Fibroblast of peridontal ligament (primary cell): ENCODE measurements around the gene RGS3.

Experiments used
- DNase-seq: peaks from one replicate; pipeline ENCODE4 v3.0.0-alpha.2; 2010; ENCODE audit errors: extremely low read depth

RGS3 gene

DNA sequence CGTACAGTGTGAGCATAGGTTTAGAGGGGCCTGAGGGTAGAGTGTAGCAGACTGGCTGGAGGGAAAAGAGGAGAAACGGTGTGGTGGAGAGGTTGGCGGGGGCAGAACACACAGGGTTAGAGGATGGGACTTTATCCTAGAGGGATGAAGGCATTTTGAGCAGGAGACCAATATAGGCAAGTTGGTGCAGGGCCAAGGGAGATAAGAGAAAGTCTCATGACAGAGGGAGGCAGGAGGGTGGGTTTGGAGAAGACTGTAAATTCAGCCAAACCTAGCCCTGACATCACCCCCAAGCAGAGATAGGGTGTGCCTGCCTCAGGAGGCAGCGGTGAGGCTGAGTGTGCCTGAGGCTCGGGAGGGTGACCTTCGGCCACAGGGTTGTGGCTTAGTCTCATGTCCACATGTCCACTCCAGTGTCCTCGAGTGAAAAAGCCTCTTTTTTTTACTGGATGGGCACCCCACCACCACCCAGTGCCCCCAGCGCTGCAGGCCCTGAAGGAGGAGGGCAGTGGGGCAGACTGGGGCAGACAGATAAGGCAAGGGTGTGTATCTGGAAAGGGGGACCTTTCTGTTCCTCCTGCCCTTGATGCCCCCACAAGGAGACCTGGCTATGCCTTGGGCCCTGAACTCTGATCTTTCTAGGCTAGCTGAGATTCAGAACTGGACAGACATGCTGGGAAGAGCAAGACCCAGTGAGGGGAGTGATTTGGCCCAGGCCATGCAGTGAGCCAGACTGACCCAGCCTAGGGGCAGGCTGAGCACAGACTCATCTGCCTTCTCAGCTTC lies 108.7 kb downstream of the RGS3 start:
- DNase-seq = no peak

DNA sequence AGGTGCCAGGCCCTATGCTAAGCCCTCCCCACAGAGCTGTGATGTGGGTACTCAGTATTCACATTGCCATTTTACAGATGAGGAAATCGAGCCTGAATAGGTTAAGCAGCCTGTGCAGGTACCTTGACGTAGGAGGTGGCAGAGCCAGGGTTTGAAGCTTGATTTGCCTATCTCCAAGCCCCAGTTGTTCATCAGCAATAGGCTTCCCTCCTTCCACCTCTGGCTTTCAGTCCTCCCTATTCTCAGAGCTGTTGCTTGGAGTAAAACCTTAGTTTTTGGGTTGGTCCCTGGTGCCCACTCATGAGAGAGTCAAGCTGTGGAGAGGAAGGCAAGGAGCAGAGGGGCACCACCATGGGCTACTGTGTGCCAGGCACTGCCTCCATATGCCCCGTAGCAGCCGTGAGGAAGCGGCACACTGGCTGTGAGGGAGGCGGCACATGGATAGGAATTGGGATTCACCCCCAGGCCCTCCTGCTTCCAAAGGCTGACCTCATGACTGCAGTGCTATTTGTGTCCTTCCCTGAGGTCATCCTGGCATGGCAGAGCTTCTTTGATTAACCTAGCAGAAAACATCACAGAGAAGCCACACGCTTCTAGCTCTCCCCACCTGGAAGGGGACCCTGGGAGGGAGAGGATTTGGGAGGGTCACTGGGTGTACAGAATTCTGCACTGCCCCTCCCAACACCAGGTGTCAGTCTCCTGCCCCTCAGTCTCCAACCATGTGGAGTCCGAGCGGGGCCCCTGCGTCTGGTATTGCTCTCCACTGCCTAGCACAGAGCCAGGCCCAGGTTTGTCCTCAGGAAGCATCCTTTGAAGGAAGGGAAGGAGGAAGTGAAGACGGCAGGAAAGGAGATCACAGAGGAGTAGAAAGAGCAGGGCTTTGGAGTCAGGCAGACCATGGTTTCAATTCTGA lies 109.8 kb downstream of the RGS3 start:
- DNase-seq = no peak

GRCh38 chr9:113573959-113574352 lies 110.4 kb downstream of the RGS3 start:
- DNase-seq = no peak

DNA sequence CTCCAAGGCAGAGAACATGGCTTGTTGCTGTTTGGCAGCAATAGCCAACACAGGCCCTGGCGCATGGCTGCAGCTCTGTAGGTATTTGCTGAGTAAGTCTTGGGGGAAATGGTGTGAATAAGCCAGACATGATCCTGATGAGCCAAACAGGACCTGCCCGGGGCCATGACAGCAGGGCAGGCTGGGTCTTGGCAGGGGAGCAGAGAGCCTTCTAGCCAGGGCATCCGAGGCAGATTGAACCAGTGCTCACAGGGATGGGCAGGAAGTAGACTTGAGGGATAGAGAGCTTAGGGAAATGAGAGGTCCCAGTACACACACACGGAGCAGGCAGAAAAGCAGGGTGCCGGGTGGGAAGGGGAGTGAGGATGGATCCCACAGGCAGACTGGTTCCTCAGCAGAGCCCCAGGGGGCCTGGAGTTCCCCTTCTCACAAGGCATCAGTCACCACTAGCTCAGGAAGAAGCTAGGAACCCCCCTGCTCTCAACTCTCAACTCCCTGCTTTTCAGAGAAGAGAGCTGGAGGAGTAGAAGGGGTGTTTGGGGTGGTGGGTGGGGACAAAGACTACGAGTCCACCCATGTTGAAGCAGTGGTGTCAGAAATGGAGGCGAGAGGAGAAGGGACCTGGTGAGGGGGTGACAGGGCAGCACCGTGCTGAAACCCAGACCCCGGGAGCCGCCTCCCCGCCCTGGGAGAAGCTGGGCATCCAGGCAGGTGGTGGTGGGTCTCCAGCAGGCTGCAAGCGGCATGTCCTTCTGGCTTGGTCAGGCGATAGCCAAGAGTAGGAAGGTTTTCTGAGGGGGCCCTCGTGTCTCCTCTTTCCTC lies 111.1 kb downstream of the RGS3 start:
- DNase-seq = no peak

- peak; percentile 65 for DNase-seq
Measured at GRCh38 chr9:113577525-113578261, 114.2 kb downstream of the RGS3 start.

DNA sequence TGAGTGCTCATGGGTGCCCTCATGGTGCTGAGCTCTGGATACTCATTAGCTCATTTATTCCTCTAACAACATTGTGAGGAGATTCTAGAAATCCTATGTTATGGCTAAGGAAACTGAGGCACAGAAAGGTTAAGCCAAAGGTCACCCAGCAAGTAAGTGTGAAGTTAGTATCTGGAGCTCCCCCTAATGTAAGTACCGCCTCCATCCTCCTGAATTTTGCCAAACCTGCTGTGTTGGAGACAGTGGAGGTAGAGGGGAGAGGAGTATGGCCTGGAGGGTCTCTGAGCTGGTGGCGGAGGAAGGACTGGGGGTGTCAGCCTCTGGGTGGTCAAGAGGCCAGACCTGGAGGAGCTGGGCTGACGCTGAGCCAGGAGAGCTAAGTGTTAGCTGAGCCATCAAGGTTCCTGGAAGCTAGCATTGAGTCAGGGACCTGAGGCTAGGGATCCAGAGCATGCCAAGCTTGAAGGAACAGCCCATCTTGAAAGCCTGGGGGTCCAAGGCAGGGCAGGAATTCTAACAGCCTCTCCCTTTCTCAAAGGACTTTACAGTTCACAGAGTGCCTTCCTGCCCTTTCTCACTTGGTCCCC lies 114.8 kb downstream of the RGS3 start:
- DNase-seq = no peak

GRCh38 chr9:113578882-113579282 lies 115.4 kb downstream of the RGS3 start:
- peak; percentile 84 for DNase-seq

GRCh38 chr9:113579283-113580040 lies 115.9 kb downstream of the RGS3 start:
- DNase-seq = no peak

GRCh38 chr9:113580041-113580953 lies 116.8 kb downstream of the RGS3 start:
- no peak for DNase-seq

GRCh38 chr9:113580954-113581311 lies 117.4 kb downstream of the RGS3 start:
- no peak for DNase-seq

GRCh38 chr9:113581865-113582697 lies 118.6 kb downstream of the RGS3 start:
- DNase-seq = peak; percentile 80

DNA sequence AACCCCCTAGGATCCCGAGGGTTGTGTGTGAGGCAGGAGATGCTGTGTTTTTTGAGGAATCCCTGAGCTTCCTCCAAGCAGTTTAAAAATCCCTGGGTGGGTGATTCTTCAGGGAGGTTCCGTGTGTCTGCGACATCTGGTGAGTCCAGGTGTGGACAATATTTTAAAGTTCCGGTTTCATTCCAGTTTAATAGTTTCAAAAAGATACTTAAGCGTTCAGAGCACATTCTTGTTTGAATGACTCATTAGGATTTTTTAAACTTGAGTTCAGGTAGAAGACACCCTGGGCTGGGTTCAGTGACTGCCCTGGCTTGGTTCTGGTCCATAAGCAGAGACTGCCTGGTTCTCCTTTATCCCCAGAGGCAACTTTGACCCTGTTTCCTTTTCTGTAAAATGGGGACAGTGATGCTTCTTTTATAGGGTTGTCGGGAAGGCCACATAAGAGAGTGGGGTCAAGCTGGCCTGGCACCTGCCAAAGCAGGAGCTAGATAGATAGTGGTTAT lies 119.2 kb downstream of the RGS3 start:
- DNase-seq = no peak

- DNase-seq = no peak
Measured at GRCh38 chr9:113583511-113584427, 120.2 kb downstream of the RGS3 start.

GRCh38 chr9:113584428-113585084 lies 121.0 kb downstream of the RGS3 start:
- no peak for DNase-seq

- DNase-seq = no peak
Measured at GRCh38 chr9:113585085-113585442, 121.5 kb downstream of the RGS3 start.

GRCh38 chr9:113585555-113585954 lies 122.0 kb downstream of the RGS3 start:
- no peak for DNase-seq
